RWPE1 (cell line): Measurements from ENCODE around the gene COL19A1.
A peak's percentile ranks its signal among the peaks of the same experiment; 100 is the strongest.

Experiments
- CTCF ChIA-PET: fragments of 350-600 bp; sonication (Branson Sonifier 250); formaldehyde crosslinking; extraction: SDS; loops from one replicate; lab custom pipeline; 2021; lab: Yijun Ruan, JAX
- POLR2A ChIA-PET: fragments of 400-600 bp; formaldehyde crosslinking; extraction: SDS; loops from one replicate; lab custom pipeline; 2020; ENCODE audit warnings: antibody characterized with exemption; ENCODE audit not compliant: low non-redundant PET; lab: Yijun Ruan, JAX
- DNase-seq: peaks from one replicate; pipeline ENCODE4 v3.0.0; 2012; ENCODE audit warnings: low spot score
- H3K27ac ChIP-seq: fragments of 450-650 bp; 2 replicates; pipeline ENCODE4 v1.5.1; 2017
- CTCF ChIP-seq: fragments of 450-650 bp; conservative IDR thresholded peaks from 2 replicates; pipeline ENCODE4 v1.5.1; 2017; ENCODE audit warnings: low read depth, mild to moderate bottlenecking

Gene COL19A1

GRCh38 chr6:70086806-70087205 lies 220.4 kb downstream of the COL19A1 start:
- no peak for TF ChIP-seq CTCF

GRCh38 chr6:70094156-70094555 lies 227.8 kb downstream of the COL19A1 start:
- CTCF ChIA-PET: no interaction called here
- TF ChIP-seq CTCF: no peak
- DNase-seq: no peak
- POLR2A ChIA-PET: no interaction called here
- no peak overlapping the region for H3K27ac ChIP-seq

More at GRCh38 chr6:70086806-70087205, 220.4 kb downstream of the COL19A1 start:
- H3K27ac ChIP-seq: no peak overlapping the region
- ChIA-PET POLR2A (no interaction called here), CTCF (no interaction called here)
- no peak for DNase-seq

- no peak overlapping the region for H3K27ac ChIP-seq
- no peak for DNase-seq
- ChIA-PET POLR2A (no interaction called here), CTCF (no interaction called here)
- no peak for TF ChIP-seq CTCF
These were observed 233.4 kb downstream of the COL19A1 start for GRCh38 chr6:70099732-70100131.

GRCh38 chr6:70103798-70104197 lies 237.4 kb downstream of the COL19A1 start:
- peak; percentile 36 for TF ChIP-seq CTCF
- ChIA-PET POLR2A (no interaction called here), CTCF (no interaction called here)
- H3K27ac ChIP-seq: no peak overlapping the region
- peak; percentile 12 for DNase-seq

- TF ChIP-seq CTCF: peak; percentile 70
- no peak overlapping the region for H3K27ac ChIP-seq
- DNase-seq: peak; percentile 30
- CTCF ChIA-PET: interaction anchor here (0.6 to 1.4 kb wide), 9 partner anchors 9 to 1122 kb away, joined by 3 to 5 read pairs (median 4); no protein-coding TSS in a partner anchor
- POLR2A ChIA-PET: no interaction called here
These were observed 241.7 kb downstream of the COL19A1 start for GRCh38 chr6:70107852-70108629.

GRCh38 chr6:70110126-70111022 lies 244.0 kb downstream of the COL19A1 start:
- H3K27ac ChIP-seq: no peak overlapping the region
- POLR2A ChIA-PET: no interaction called here
- CTCF ChIA-PET: interaction anchor here (0.6 kb wide), 1 partner anchor 375 kb away, joined by 9 read pairs; no protein-coding TSS in a partner anchor
- TF ChIP-seq CTCF: no peak
- DNase-seq: no peak
